ENCODE data around the gene LRRC8E.

- no peak for TF ChIP-seq EZH2phosphoT487 (IDR thresholded peaks at IDR 0.05; ENCODE audit: low read depth, severe bottlenecking, unreplicated experiment)
- TF ChIP-seq, protein P1, sequence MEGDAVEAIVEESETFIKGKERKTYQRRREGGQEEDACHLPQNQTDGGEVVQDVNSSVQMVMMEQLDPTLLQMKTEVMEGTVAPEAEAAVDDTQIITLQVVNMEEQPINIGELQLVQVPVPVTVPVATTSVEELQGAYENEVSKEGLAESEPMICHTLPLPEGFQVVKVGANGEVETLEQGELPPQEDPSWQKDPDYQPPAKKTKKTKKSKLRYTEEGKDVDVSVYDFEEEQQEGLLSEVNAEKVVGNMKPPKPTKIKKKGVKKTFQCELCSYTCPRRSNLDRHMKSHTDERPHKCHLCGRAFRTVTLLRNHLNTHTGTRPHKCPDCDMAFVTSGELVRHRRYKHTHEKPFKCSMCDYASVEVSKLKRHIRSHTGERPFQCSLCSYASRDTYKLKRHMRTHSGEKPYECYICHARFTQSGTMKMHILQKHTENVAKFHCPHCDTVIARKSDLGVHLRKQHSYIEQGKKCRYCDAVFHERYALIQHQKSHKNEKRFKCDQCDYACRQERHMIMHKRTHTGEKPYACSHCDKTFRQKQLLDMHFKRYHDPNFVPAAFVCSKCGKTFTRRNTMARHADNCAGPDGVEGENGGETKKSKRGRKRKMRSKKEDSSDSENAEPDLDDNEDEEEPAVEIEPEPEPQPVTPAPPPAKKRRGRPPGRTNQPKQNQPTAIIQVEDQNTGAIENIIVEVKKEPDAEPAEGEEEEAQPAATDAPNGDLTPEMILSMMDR (IDR thresholded peaks at IDR 0.05; ENCODE audit: poor library complexity), result no peak
These were observed 19.9 kb downstream of the LRRC8E start for GRCh38 chr19:7908078-7908699.
